Esophagus mucosa (tissue), 1 donor: ENCODE measurements around the gene RBMS1. TPM values are rescaled to one million over a fixed set of nuclear protein-coding genes. Genes with fewer than 3 reads are reported as not detected.
A peak's percentile ranks its signal among the peaks of the same experiment; 100 is the strongest.

Source experiments
- ATAC-seq: fragments of 200-7000 bp; cut with Tn5 transposase; one replicate; pipeline ENCODE4 v1.9.1; 2020
- total RNA-seq: library from RNA; stranded (reverse); gene quantifications from one replicate; pipeline ENCODE4 v1.2.4, GENCODE V29; 2023
- donor health status: DM: yes; HTN: yes; CAD: no.

Gene RBMS1
- total RNA-seq, 1 donor from 2014 or later: 28.2 TPM

GRCh38 chr2:160356485-160356884, 137.1 kb downstream of the RBMS1 start:
- no peak for ATAC-seq

GRCh38 chr2:160355080-160355479, 138.5 kb downstream of the RBMS1 start:
- ATAC-seq: no peak

- ATAC-seq: no peak
Observed at GRCh38 chr2:160354677-160355076, 138.9 kb downstream of the RBMS1 start.

GRCh38 chr2:160353813-160354212, 139.8 kb downstream of the RBMS1 start:
- no peak for ATAC-seq

GRCh38 chr2:160353166-160353565, 140.4 kb downstream of the RBMS1 start:
- ATAC-seq: peak; percentile 32

GRCh38 chr2:160352500-160352899, 141.1 kb downstream of the RBMS1 start:
- peak; percentile 99 for ATAC-seq

GRCh38 chr2:160351956-160352355, 141.7 kb downstream of the RBMS1 start:
- peak; percentile 73 for ATAC-seq

GRCh38 chr2:160349306-160349705, 144.3 kb downstream of the RBMS1 start:
- no peak for ATAC-seq

- ATAC-seq: no peak
Observed at GRCh38 chr2:160347269-160347863, 146.2 kb downstream of the RBMS1 start.

- no peak for ATAC-seq
Observed at GRCh38 chr2:160345071-160345764, 148.4 kb downstream of the RBMS1 start.

- no peak for ATAC-seq
Observed at GRCh38 chr2:160343404-160343803, 150.2 kb downstream of the RBMS1 start.

GRCh38 chr2:160339726-160340125, 153.9 kb downstream of the RBMS1 start:
- ATAC-seq: peak; percentile 33

- peak; percentile 44 for ATAC-seq
Observed at GRCh38 chr2:160338901-160339685, 154.5 kb downstream of the RBMS1 start.

- ATAC-seq: no peak
Observed at GRCh38 chr2:160337728-160338127, 155.9 kb downstream of the RBMS1 start.

GRCh38 chr2:160336635-160337034, 157.0 kb downstream of the RBMS1 start:
- no peak for ATAC-seq

GRCh38 chr2:160336105-160336504, 157.5 kb downstream of the RBMS1 start:
- ATAC-seq: no peak

GRCh38 chr2:160335441-160335840, 158.2 kb downstream of the RBMS1 start:
- no peak for ATAC-seq

GRCh38 chr2:160334028-160334741, 159.4 kb downstream of the RBMS1 start:
- peak; percentile 96 for ATAC-seq

GRCh38 chr2:160333324-160334027, 160.1 kb downstream of the RBMS1 start:
- ATAC-seq: no peak

- no peak for ATAC-seq
Observed at GRCh38 chr2:160332318-160332717, 161.3 kb downstream of the RBMS1 start.

GRCh38 chr2:160331258-160332025, 162.2 kb downstream of the RBMS1 start:
- no peak for ATAC-seq
